ENCODE results near the gene FRAS1.
"Not testable (repeated sequence)": the region's sequence is repeated elsewhere in the genome, so short reads cannot be mapped to it uniquely, and the experiment has no call there.

Gene FRAS1

DNA sequence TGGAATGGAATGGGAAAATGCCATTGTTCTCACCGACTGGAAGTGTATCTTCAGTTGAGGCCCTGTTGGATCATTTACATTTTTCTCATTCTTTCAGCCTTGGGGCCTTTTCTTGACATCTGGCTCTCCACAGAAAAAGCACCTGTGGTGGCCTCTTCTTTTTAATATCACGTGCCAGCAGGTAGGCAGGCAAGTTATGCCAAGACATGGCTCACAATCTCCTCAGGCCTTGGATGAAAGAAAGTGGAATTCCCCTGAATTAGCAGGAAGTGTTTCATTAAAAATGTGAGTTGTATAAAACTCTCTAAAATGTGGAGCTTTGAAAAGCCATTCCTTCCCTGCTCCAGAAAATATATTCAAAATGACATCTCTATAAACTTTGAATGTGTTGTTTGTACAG lies 122.1 kb downstream of the FRAS1 start:
- DNase-seq (ENCODE audit: low spot score): no peak
- in situ Hi-C loops (cut with MboI; ENCODE audit: low sequenced_read_pairs, unreplicated experiment): no loop called here
- TF ChIP-seq, protein P1, sequence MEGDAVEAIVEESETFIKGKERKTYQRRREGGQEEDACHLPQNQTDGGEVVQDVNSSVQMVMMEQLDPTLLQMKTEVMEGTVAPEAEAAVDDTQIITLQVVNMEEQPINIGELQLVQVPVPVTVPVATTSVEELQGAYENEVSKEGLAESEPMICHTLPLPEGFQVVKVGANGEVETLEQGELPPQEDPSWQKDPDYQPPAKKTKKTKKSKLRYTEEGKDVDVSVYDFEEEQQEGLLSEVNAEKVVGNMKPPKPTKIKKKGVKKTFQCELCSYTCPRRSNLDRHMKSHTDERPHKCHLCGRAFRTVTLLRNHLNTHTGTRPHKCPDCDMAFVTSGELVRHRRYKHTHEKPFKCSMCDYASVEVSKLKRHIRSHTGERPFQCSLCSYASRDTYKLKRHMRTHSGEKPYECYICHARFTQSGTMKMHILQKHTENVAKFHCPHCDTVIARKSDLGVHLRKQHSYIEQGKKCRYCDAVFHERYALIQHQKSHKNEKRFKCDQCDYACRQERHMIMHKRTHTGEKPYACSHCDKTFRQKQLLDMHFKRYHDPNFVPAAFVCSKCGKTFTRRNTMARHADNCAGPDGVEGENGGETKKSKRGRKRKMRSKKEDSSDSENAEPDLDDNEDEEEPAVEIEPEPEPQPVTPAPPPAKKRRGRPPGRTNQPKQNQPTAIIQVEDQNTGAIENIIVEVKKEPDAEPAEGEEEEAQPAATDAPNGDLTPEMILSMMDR (IDR thresholded peaks at IDR 0.05; ENCODE audit: borderline replicate concordance, control extremely low read depth, extremely low read depth, insufficient read depth, missing control alignments): no peak

DNA sequence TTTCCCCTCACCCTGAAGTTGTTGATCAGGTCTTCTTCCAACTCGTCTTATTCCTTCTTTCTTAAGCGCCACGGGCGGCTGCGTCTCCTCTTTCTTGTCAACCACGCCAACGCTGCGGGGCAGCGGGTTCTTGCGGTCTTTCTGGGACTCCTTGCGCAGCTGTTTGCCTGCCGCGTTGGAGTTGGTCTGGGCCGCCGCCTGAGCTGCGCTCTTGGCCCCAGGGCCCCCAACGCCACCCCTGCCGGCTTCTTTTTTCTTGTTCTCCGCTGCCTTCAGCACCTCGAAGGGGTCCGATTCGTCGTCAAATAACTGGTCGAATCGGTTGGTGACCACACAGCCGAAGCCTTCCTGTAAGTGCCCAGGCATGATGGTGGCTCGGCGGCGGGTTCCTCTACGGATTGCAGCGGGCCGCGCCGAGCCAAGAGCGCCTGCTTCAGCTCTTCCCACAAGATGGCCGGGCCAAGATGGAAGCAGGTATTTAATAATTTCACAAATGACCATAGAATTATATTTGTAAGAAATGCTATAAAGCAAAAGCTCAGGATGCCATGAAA lies 124.6 kb downstream of the FRAS1 start:
- in situ Hi-C loops (cut with MboI; ENCODE audit: low sequenced_read_pairs, unreplicated experiment); DNase-seq (ENCODE audit: low spot score): not testable (repeated sequence)

DNA sequence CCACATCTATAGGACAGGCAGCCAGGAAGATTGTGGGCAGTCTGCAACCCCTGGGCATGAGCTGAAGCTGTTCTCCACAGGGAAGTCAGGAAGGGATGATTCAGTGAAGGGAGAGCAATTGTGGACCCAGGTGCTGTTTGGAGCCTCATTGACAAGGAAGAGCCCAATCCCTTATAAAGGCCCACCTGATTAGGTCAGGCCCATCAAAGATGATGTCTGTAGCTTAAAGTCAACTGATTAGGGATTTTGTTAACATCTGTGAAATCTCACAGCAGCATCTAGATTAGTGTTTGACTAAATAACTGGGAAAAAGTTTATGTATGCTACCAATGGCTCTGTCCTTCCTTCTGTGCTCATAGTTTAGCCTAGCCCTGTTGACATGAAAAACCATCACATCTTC lies 127.5 kb downstream of the FRAS1 start:
- in situ Hi-C loops (cut with MboI; ENCODE audit: low sequenced_read_pairs, unreplicated experiment): no loop called here
- DNase-seq (ENCODE audit: low spot score): no peak
- TF ChIP-seq, protein P1 (IDR thresholded peaks at IDR 0.05; ENCODE audit: borderline replicate concordance, control extremely low read depth, extremely low read depth, insufficient read depth, missing control alignments): no peak

DNA sequence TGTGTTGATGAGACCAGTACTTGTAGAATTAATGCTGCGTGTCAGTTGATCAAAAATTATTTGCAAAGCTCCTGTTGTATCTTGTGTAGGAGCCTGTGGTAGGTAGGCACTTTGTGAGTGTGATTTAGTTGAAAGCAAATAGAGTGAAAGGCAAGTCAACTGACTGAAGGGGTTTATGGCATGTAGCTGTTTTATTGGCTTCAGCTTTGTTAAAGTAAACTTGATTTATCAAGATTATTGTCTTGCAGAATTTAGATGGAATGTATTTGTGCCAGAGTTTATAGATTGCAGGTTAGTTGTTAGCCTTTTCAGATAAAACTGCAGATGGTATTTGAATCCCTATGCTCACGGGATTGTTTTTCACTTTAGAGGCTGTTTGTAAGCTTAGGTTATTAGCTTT lies 128.0 kb downstream of the FRAS1 start:
- DNase-seq (ENCODE audit: low spot score): no peak
- TF ChIP-seq, protein P1 (IDR thresholded peaks at IDR 0.05; ENCODE audit: borderline replicate concordance, control extremely low read depth, extremely low read depth, insufficient read depth, missing control alignments): no peak
- in situ Hi-C loops (cut with MboI; ENCODE audit: low sequenced_read_pairs, unreplicated experiment): no loop called here

DNA sequence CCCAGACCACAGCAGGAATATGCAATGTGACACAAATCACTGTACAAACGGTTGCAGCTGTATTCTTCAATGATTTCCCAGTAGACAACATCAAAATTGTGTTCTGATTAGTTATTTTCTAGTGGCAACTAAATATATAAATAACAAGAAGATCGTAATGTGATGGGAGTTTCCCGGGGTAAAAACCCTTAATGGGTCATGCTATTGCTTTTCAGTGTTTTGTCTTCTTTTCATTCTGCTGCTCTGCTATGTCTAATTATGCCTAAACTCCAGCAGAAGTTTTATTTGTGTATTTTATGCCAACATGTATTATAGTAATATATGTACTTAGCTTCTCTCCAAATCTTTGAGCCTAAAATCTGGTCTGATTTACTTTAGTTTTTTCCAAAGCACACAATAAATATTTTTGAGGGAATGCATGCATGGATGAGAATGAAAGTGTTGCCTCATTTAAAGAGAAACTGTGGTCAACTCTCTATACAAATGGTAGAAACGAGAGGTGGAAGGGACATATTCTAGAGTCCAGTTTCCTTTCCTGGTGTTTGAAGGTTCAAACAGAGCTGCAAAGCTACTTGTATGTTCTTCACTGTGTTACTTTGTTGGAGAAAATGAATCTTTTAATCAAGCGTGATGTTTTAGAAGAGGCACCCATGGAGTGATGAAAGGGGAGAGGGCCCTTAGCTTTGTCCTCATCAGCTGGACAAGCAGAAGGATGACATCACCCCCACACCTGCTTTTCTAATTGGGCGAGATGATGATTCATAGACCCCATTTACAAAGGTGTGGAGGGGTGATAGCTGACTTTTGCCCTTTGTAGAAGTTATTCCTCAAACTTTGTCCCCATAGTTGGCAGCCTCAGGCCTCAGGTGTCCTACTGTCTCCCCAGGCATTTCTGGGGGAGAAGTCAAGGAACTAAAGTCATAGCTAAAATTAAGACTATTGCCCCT lies 129.7 kb downstream of the FRAS1 start:
- TF ChIP-seq, protein P1 (IDR thresholded peaks at IDR 0.05; ENCODE audit: borderline replicate concordance, control extremely low read depth, extremely low read depth, insufficient read depth, missing control alignments): no peak
- no peak for DNase-seq (ENCODE audit: low spot score)
- in situ Hi-C loops (cut with MboI; ENCODE audit: low sequenced_read_pairs, unreplicated experiment): no loop called here

DNA sequence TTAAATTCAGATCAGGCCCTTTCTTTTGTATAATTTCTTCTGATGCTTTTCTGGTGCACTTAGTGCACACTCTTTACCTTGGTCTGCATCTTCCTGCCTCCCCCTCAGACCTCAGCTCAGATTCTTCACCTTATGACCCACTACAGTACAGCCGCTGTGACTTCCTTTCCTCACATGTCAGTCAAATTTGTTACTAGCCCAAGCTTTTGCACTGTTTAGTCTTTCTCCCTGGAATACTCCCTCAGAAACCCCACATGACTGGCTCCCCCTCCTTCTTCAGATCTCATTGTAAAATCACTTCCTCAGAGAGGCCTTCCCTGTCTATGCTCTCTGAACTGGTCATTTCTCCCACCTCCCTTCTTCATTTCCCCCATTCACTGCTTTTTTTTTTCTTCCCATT lies 132.9 kb downstream of the FRAS1 start:
- TF ChIP-seq, protein P1 (IDR thresholded peaks at IDR 0.05; ENCODE audit: borderline replicate concordance, control extremely low read depth, extremely low read depth, insufficient read depth, missing control alignments): no peak
- in situ Hi-C loops (cut with MboI; ENCODE audit: low sequenced_read_pairs, unreplicated experiment): no loop called here
- no peak for DNase-seq (ENCODE audit: low spot score)

DNA sequence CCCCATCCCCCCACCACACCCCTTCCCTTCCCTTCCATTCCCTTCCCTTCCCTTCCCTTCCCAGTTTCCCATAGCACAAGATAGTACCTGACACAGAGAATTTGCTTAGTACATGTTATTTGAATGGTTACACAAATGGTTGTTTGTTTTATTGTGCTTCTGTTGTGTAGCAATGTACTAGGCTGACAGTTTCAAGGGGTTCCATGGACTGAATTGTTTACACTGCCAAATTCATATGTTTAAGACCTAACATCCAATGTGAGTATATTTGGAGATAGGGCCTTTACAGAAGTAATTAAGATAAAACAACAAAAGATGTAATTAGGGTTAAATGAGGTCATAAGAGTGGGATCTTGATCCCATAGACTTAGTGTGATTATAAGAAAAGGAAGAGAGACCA lies 133.5 kb downstream of the FRAS1 start:
- in situ Hi-C loops (cut with MboI; ENCODE audit: low sequenced_read_pairs, unreplicated experiment): no loop called here
- DNase-seq (ENCODE audit: low spot score): no peak
- TF ChIP-seq, protein P1 (IDR thresholded peaks at IDR 0.05; ENCODE audit: borderline replicate concordance, control extremely low read depth, extremely low read depth, insufficient read depth, missing control alignments): no peak

Measured in GM13976 (cell line).